DND-41 (cell line): Measurements from ENCODE around the gene NMRAL1.

Experiments
- ATAC-seq: fragments of 200-7000 bp; cut with Tn5 transposase; 3 replicates; pipeline ENCODE4 v1.9.1; 2021; ENCODE audit warnings: low read depth; ENCODE audit not compliant: insufficient read depth
- DNase-seq: peaks from one replicate; pipeline ENCODE4 v3.0.0-alpha.2; 2020
- H2AFZ ChIP-seq: 2 replicates; pipeline ENCODE4 v1.6.0; 2012; ENCODE audit warnings: low read depth, low read length
- H3K27ac ChIP-seq: 2 replicates; pipeline ENCODE4 v1.5.1; 2012; ENCODE audit warnings: low read length, inconsistent platforms
- H3K27me3 ChIP-seq: fragments of 200-600 bp; sonication (generic); 2 replicates; pipeline ENCODE4 v1.6.0; 2012; ENCODE audit warnings: low read length, mild to moderate bottlenecking, inconsistent platforms; ENCODE audit not compliant: insufficient read depth, poor library complexity
- H3K36me3 ChIP-seq: 2 replicates; pipeline ENCODE4 v1.5.1; 2012; ENCODE audit warnings: low read length, inconsistent platforms; ENCODE audit not compliant: insufficient read depth
- H3K4me1 ChIP-seq: 2 replicates; pipeline ENCODE4 v1.5.1; 2012; ENCODE audit warnings: mild to moderate bottlenecking, low read length; ENCODE audit not compliant: insufficient read depth
- H3K4me2 ChIP-seq: 2 replicates; pipeline ENCODE4 v1.6.0; 2012; ENCODE audit warnings: mild to moderate bottlenecking, moderate library complexity, low read length, inconsistent platforms; ENCODE audit not compliant: insufficient read depth
- H3K4me3 ChIP-seq, 2 experiments: fragments of 200-600 bp in 1 of 2; shearing (Covaris generic) in 1 of 2; 2 replicates each; pipeline ENCODE4 v1.5.1; 2012 to 2016; ENCODE audit warnings: inconsistent platforms in 2 of 2, low read length in 2 of 2, mild to moderate bottlenecking in 2 of 2, low read depth in 1 of 2, moderate library complexity in 1 of 2
- H3K79me2 ChIP-seq: 2 replicates; pipeline ENCODE4 v1.6.0; 2012; ENCODE audit warnings: low read length, inconsistent platforms; ENCODE audit not compliant: insufficient read depth
- H3K9ac ChIP-seq: 2 replicates; pipeline ENCODE4 v1.6.0; 2012; ENCODE audit warnings: low read depth, mild to moderate bottlenecking, inconsistent platforms, low read length, moderate library complexity
- H3K9me3 ChIP-seq: 2 replicates; pipeline ENCODE4 v1.5.1; 2012; ENCODE audit warnings: low read length, moderate library complexity, mild to moderate bottlenecking, inconsistent platforms; ENCODE audit not compliant: insufficient read depth, severe bottlenecking
- H4K20me1 ChIP-seq: 2 replicates; pipeline ENCODE4 v1.6.0; 2012; ENCODE audit warnings: low read length; ENCODE audit not compliant: insufficient read depth
- EZH2 ChIP-seq: IDR thresholded peaks from 3 replicates; pipeline ENCODE4 v1.6.1; 2012; ENCODE audit warnings: borderline replicate concordance, low read depth, mild to moderate bottlenecking, moderate library complexity, low read length, inconsistent platforms; ENCODE audit not compliant: severe bottlenecking
- TF ChIP-seq, protein P1 (sequence below): IDR thresholded peaks from 2 replicates; pipeline ENCODE4 v1.5.1; 2012; ENCODE audit warnings: borderline replicate concordance, low read length, moderate library complexity, mild to moderate bottlenecking; ENCODE audit not compliant: poor library complexity, severe bottlenecking; ENCODE audit errors: extremely low read depth

The NMRAL1 gene

DNA sequence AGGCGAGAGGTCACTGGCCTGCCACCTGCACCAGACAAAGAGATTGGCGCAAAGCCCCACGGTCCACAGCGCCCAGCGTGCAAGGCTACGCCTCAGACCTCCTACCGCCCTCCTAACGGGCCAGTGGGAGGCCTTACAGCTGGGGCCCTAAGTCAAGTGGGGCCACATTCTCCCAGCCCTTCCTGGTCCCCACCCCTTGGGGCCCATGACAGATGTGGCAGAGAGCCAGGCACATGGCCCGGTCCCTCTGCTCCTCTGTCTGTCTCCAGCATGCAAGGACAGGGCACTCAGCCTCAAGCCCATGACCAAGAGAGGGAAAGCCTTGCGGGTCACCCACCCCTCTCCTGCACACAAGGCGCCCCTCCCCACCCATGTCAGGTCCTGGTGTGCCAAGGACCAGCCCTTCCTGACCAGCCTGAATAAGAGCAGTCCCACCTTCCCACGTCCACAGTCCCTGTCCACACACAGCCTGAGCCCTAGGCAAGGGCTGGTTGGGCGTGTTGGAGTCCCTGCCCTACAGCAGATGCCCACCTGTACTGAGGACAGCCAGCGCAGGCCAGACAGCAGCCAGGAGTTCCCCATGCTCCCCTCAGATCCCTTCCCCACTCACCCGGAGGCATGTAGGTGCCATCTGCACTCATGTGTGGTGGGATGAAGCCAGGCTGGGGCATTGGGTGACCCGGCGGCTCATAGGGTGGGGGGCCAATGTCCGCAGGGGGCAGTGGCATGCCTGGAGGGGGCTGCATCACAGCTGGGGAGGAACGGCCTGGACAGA is 38.8 kb upstream of the NMRAL1 start:
- ATAC-seq = no peak
- Histone ChIP-seq H3K79me2 (no peaks in the 10 kb centered on the region), H3K27me3 (no peaks in the 10 kb centered on the region), H2AFZ (no peak overlapping the region), H3K36me3 (peaks cover 44% of the 10 kb centered on the region), H3K9me3 (no peaks in the 10 kb centered on the region), H3K4me1 (peaks cover 6% of the 10 kb centered on the region), H3K27ac (no peak overlapping the region), H3K4me3 (no peak overlapping the region), H3K9ac (no peak overlapping the region), H3K4me2 (no peak overlapping the region), H4K20me1 (0 out of 2 replicates have a peak, but pooled peaks cover 5% of the 10 kb centered on the region)
- no peak for TF ChIP-seq EZH2
- TF ChIP-seq, protein P1, sequence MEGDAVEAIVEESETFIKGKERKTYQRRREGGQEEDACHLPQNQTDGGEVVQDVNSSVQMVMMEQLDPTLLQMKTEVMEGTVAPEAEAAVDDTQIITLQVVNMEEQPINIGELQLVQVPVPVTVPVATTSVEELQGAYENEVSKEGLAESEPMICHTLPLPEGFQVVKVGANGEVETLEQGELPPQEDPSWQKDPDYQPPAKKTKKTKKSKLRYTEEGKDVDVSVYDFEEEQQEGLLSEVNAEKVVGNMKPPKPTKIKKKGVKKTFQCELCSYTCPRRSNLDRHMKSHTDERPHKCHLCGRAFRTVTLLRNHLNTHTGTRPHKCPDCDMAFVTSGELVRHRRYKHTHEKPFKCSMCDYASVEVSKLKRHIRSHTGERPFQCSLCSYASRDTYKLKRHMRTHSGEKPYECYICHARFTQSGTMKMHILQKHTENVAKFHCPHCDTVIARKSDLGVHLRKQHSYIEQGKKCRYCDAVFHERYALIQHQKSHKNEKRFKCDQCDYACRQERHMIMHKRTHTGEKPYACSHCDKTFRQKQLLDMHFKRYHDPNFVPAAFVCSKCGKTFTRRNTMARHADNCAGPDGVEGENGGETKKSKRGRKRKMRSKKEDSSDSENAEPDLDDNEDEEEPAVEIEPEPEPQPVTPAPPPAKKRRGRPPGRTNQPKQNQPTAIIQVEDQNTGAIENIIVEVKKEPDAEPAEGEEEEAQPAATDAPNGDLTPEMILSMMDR = no peak
- DNase-seq = no peak

DNA sequence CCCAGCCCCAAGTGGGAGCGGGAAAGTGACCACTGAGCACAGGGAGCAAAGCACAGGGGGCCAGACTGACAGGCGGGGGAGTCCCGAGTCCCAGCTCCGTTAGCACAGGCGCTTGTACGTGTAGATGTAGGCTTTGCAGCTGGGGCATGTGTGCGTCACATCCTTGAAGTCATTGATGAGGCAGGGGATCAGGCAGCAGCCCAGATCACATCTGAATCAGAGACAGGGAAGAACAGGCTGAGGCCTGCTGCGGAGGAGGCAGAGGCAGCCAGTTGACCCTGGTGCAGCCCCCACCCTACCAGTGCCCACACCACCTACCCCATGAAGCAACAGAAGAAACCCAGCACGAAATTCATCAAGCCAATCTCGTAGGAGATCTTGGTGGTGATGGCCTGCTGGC is 38.0 kb upstream of the NMRAL1 start:
- Histone ChIP-seq H3K4me1 (peaks cover 6% of the 10 kb centered on the region), H3K4me3 (no peak overlapping the region), H3K9ac (no peak overlapping the region), H3K79me2 (no peaks in the 10 kb centered on the region), H3K36me3 (peaks cover 52% of the 10 kb centered on the region), H2AFZ (no peak overlapping the region), H3K27ac (no peak overlapping the region), H3K4me2 (no peak overlapping the region), H3K9me3 (no peaks in the 10 kb centered on the region), H4K20me1 (0 out of 2 replicates have a peak, but pooled peaks cover 5% of the 10 kb centered on the region), H3K27me3 (no peaks in the 10 kb centered on the region)
- no peak for TF ChIP-seq EZH2
- TF ChIP-seq, protein P1 = no peak
- ATAC-seq = no peak
- no peak for DNase-seq

DNA sequence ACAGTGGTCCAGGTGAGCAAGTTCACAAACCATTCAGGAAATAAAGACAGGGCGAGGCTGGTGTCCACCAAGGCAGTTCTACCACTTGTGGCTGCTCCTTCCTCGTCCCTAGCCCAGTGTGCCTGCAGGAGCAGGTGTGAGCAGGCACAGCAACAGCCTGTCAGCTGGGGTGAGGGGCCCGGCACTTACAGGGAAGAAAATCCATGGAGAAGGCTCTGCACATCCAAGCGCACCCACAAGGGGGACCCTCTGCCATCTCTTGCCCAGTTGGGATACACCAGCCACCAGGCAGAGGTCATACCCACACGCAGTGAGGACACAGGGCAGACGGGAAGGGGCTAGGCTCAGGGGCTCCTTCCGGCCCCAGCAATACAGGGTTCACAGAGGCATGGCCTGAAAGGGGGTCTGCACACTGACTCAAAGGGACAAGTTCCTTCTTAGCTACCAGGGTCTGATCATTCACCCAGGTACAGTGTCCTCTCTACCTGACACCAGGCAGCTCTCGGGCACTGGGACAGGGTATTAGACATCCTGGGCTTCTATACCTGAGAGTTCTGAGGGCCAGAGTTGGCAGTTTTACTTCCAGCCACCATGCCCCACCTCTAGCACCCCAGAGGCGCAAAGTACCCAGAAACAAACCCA is 37.1 kb upstream of the NMRAL1 start:
- ATAC-seq (peak; percentile 56; the same call in 2 of the 3 replicates), DNase-seq (peak; percentile 33)
- Histone ChIP-seq H3K36me3 (peaks cover 61% of the 10 kb centered on the region), H3K4me2 (no peak overlapping the region), H3K27ac (no peak overlapping the region), H3K27me3 (no peaks in the 10 kb centered on the region), H3K4me3 (no peak overlapping the region), H3K9ac (no peak overlapping the region), H3K4me1 (peaks cover 6% of the 10 kb centered on the region), H4K20me1 (0 out of 2 replicates have a peak, but pooled peaks cover 5% of the 10 kb centered on the region), H3K79me2 (no peaks in the 10 kb centered on the region), H2AFZ (no peak overlapping the region), H3K9me3 (no peaks in the 10 kb centered on the region)
- no peak for TF ChIP-seq EZH2
- TF ChIP-seq, protein P1 = peak; percentile 58
